ENCODE measurements around the gene ATP8B3. TPM values are rescaled to one million over a fixed set of nuclear protein-coding genes. Genes with fewer than 3 reads are reported as not detected.
A peak's percentile ranks its signal among the peaks of the same experiment; 100 is the strongest.

ATP8B3 gene
- total and polyA plus RNA-seq, 11 donors = 0.19 to 3.5 (median 0.72) TPM

- no peak for ATAC-seq
- 87 to 90% (median 89%) methylated on average over 30 to 43 of the region's 43 CpGs for WGBS, 4 donors
Measured at GRCh38 chr19:1819341-1820255, 7.5 kb upstream of the ATP8B3 start.

GRCh38 chr19:1818549-1819195, 6.6 kb upstream of the ATP8B3 start:
- peaks cover 0 to 4% (median 0%) of the 10 kb centered on the region in 12 donors for H3K4me1 ChIP-seq
- no peaks in the 10 kb centered on the region for H3K27me3 ChIP-seq
- no peak for TF ChIP-seq POLR2A (IDR thresholded peaks at IDR 0.05)
- no peak for TF ChIP-seq CTCF (IDR thresholded peaks at IDR 0.05)
- 92 to 94% (median 93%) methylated on average over 11 to 33 of the region's 33 CpGs for WGBS, 4 donors
- H3K4me3 ChIP-seq = no peak overlapping the region
- intact Hi-C loops (cut with DNase I) = loop anchor here in 1 of 10 donors (5.0 kb wide), 1 partner anchor 146 kb away; no protein-coding TSS in a partner anchor
- H3K27ac ChIP-seq = no peak overlapping the region
- no peaks in the 10 kb centered on the region for H3K9me3 ChIP-seq
- ATAC-seq = no peak
- H3K36me3 ChIP-seq = peaks cover 5 to 94% (median 85%) of the 10 kb centered on the region in 9 donors
- DNase-seq = peak in 1 of 5 donors; percentile 21

More at GRCh38 chr19:1819341-1820255, 7.5 kb upstream of the ATP8B3 start:
- H3K27me3 ChIP-seq = no peaks in the 10 kb centered on the region
- DNase-seq = peak in 1 of 5 donors; percentile 17
- no peak for TF ChIP-seq POLR2A (IDR thresholded peaks at IDR 0.05)
- TF ChIP-seq CTCF (IDR thresholded peaks at IDR 0.05) = no peak
- no peak overlapping the region for H3K27ac ChIP-seq
- no peaks in the 10 kb centered on the region for H3K9me3 ChIP-seq
- H3K4me1 ChIP-seq = peaks cover 0 to 4% (median 0%) of the 10 kb centered on the region in 12 donors
- intact Hi-C loops (cut with DNase I) = loop anchor here in 5 of 10 donors (5.0 to 10.0 kb wide), 4 partner anchors 145 to 275 kb away; no protein-coding TSS in a partner anchor
- H3K4me3 ChIP-seq = no peak overlapping the region
- H3K36me3 ChIP-seq = peaks cover 5 to 99% (median 94%) of the 10 kb centered on the region in 9 donors

GRCh38 chr19:1817553-1818179, 5.6 kb upstream of the ATP8B3 start:
- no peak overlapping the region for H3K4me3 ChIP-seq
- peaks cover 0 to 13% (median 7%) of the 10 kb centered on the region in 12 donors for H3K4me1 ChIP-seq
- H3K27ac ChIP-seq = no peak overlapping the region
- intact Hi-C loops (cut with DNase I) = loop anchor here in 1 of 10 donors (5.0 kb wide), 1 partner anchor 145 kb away; no protein-coding TSS in a partner anchor
- 79 to 90% (median 85%) methylated on average over 12 to 25 of the region's 25 CpGs for WGBS, 4 donors
- DNase-seq (peak in 2 of 5 donors; percentile 55 to 74), ATAC-seq (peak; percentile 59 to 79 (median 72))
- no peaks in the 10 kb centered on the region for H3K9me3 ChIP-seq
- no peaks in the 10 kb centered on the region for H3K27me3 ChIP-seq
- H3K36me3 ChIP-seq = peaks cover 5 to 84% (median 76%) of the 10 kb centered on the region in 9 donors
- TF ChIP-seq CTCF (IDR thresholded peaks at IDR 0.05) = peak in 1 of 12 donors; percentile 16
- TF ChIP-seq POLR2A (IDR thresholded peaks at IDR 0.05) = no peak

Measured in heart left ventricle (tissue), 16 donors.